ENCODE results near the gene QPCTL. TPM values are rescaled to one million over a fixed set of nuclear protein-coding genes. Genes with fewer than 3 reads are reported as not detected.
A peak's percentile ranks its signal among the peaks of the same experiment; 100 is the strongest.

The QPCTL gene
- total RNA-seq, 2 donors from 2014 or later: 5.2 to 18.4 TPM

DNA sequence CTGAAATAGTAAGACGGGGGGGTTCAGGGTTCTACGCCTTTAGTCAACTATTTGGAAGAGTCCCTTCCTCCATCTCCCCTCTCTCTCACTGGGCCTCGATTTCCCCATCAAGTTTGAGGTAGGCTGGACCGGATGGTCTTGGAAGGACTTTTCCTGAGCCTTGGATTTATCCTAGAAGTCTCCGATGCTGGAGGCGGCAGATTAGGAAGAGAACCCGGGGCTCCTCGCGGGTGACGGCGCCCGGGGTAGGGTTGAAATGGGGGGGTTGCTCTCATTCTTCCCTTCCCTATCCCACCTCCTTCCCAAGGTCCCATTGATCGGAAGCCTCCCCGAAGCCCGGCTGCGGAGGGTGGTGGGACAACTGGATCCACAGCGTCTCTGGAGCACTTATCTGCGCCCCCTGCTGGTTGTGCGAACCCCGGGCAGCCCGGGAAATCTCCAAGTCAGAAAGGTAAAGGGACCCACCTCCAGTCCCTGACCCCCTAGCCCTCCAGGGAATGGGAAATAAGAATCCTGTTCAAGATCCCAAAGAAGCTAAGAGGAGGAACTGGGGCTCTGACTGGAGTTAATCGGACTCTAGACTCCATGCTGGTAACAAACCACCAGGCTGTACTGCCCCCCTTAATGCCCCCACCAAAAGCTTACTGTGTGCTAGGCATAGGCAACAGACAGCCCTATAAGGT is 781 bp downstream of the QPCTL start:
- H3K9me3 ChIP-seq: no peaks in the 10 kb centered on the region
- peaks cover 3% of the 10 kb centered on the region for H3K4me1 ChIP-seq (replicated peaks)
- intact Hi-C loops (cut with DNase I): loop anchor here (2.0 to 5.0 kb wide), 2 partner anchors 24 to 74 kb away; partner anchors contain the start of gene SIX5
- DNase-seq (ENCODE audit: low spot score): peak; percentile 81
- H3K4me3 ChIP-seq: peak overlapping the region; percentile 71 to 75
- peaks cover 0 to 3% of the 10 kb centered on the region in 2 donors for H3K36me3 ChIP-seq
- TF ChIP-seq POLR2A (IDR thresholded peaks at IDR 0.05) (no peak), POLR2AphosphoS5 (IDR thresholded peaks at IDR 0.05) (peak; percentile 49)
- TF ChIP-seq, protein P1, sequence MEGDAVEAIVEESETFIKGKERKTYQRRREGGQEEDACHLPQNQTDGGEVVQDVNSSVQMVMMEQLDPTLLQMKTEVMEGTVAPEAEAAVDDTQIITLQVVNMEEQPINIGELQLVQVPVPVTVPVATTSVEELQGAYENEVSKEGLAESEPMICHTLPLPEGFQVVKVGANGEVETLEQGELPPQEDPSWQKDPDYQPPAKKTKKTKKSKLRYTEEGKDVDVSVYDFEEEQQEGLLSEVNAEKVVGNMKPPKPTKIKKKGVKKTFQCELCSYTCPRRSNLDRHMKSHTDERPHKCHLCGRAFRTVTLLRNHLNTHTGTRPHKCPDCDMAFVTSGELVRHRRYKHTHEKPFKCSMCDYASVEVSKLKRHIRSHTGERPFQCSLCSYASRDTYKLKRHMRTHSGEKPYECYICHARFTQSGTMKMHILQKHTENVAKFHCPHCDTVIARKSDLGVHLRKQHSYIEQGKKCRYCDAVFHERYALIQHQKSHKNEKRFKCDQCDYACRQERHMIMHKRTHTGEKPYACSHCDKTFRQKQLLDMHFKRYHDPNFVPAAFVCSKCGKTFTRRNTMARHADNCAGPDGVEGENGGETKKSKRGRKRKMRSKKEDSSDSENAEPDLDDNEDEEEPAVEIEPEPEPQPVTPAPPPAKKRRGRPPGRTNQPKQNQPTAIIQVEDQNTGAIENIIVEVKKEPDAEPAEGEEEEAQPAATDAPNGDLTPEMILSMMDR (IDR thresholded peaks at IDR 0.05): peak; percentile 82 to 90 (median 86)
- H3K27me3 ChIP-seq (replicated peaks; ENCODE audit: insufficient read depth): no peaks in the 10 kb centered on the region
- peak overlapping the region; percentile 93 to 96 for H3K27ac ChIP-seq
- WGBS: under 1% methylated on average over 21 of the region's 22 CpGs

DNA sequence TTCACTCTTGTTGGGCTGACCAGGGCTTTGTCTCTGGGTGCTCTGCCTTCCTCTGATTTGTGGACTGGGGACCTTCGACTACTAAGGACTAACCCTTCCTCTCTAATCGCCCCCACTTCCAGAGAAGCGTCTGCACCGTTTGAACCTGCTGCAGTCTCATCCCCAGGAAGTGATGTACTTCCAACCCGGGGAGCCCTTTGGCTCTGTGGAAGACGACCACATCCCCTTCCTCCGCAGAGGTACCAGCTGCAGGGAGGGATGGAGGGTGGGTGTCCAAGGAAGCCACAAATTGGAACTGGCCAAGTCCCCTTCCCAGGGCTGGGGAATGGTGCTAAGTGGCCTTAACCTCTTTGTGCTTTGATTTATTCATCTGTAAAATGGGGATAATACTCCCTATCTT is 9.2 kb downstream of the QPCTL start:
- H3K4me1 ChIP-seq (replicated peaks): no peaks in the 10 kb centered on the region
- H3K27ac ChIP-seq: no peak overlapping the region
- intact Hi-C loops (cut with DNase I): no loop called here
- H3K36me3 ChIP-seq: no peaks in the 10 kb centered on the region
- H3K9me3 ChIP-seq: no peaks in the 10 kb centered on the region
- TF ChIP-seq, protein P1 (IDR thresholded peaks at IDR 0.05): no peak
- TF ChIP-seq POLR2A (IDR thresholded peaks at IDR 0.05): no peak
- WGBS: 86% methylated on average over 7 of the region's 7 CpGs
- DNase-seq (ENCODE audit: low spot score): no peak
- no peak overlapping the region for H3K4me3 ChIP-seq
- no peaks in the 10 kb centered on the region for H3K27me3 ChIP-seq (replicated peaks; ENCODE audit: insufficient read depth)

DNA sequence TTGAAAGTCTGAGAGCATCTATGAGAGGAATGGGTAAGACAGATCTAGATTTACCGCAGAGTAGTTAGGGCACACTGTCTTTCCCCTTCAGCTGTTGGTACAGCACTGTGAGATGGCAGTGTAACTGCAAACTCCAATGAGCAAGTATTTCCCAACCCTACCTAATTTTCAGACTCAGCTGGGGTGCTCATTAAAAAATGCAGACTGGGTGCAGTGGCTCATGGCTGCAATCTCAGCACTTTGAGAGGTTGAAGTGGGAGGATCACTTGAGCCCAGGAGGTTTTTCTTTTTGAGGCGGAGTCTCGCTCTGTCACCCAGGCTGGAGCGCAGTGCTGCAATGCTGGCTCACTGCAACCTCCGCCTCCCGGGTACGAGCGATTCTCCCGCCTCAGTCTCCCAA is 12.6 kb downstream of the QPCTL start:
- Histone ChIP-seq H3K36me3 (no peaks in the 10 kb centered on the region), H3K27ac (no peak overlapping the region), H3K9me3 (no peaks in the 10 kb centered on the region), H3K27me3 (replicated peaks; ENCODE audit: insufficient read depth) (no peaks in the 10 kb centered on the region), H3K4me1 (replicated peaks) (no peaks in the 10 kb centered on the region), H3K4me3 (no peak overlapping the region)
- DNase-seq (ENCODE audit: low spot score): no peak
- 86% methylated on average over 9 of the region's 9 CpGs for WGBS
- no peak for TF ChIP-seq POLR2AphosphoS5 (IDR thresholded peaks at IDR 0.05)
- TF ChIP-seq, protein P1 (IDR thresholded peaks at IDR 0.05): no peak
- no peak for TF ChIP-seq POLR2A (IDR thresholded peaks at IDR 0.05)
- intact Hi-C loops (cut with DNase I): no loop called here

DNA sequence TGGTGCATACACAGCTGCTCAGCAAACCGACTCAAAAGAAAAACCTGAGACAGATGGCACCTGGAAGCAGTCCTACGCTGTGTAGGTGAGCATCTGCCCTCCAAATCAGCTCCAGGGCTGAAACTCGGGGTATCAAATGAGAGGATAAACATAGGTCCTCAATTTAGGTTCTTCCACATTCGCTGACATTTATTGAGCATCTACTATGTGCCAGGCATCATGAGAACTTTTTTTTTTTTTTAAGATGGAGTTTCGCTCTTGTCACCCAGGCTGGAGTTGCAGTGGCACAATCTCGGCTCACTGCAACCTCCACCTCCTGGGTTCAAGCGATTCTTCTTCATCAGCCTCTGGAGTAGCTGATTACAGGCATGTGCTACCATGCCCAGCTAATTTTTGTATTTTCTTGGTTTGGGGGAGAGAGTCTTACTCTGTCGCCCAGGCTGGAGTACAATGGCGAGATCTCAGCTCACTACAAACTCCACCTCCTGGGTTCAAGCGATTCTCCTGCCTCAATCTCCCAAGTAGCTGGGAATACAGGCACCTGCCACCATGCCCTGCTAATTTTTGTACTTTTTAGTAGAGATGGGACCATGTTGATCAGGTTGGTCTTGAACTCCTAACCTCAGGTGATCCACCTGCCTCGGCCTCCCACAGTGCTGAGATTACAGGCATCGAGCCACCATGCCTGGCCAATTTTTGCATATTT is 13.4 kb downstream of the QPCTL start:
- WGBS: 90% methylated on average over 12 of the region's 12 CpGs
- no peak for DNase-seq (ENCODE audit: low spot score)

More for the DNA sequence above, 13.4 kb downstream of the QPCTL start:
- Histone ChIP-seq H3K27ac (no peak overlapping the region), H3K4me1 (replicated peaks) (no peaks in the 10 kb centered on the region), H3K36me3 (no peaks in the 10 kb centered on the region), H3K9me3 (no peaks in the 10 kb centered on the region), H3K27me3 (replicated peaks; ENCODE audit: insufficient read depth) (no peaks in the 10 kb centered on the region), H3K4me3 (no peak overlapping the region)
- TF ChIP-seq POLR2A (IDR thresholded peaks at IDR 0.05) (no peak), POLR2AphosphoS5 (IDR thresholded peaks at IDR 0.05) (no peak)
- TF ChIP-seq, protein P1 (IDR thresholded peaks at IDR 0.05): no peak
- intact Hi-C loops (cut with DNase I): no loop called here

Measured in prostate gland (tissue), 2 donors.